ENCODE results near the gene SMIM29.
"Not testable (repeated sequence)": the region's sequence is repeated elsewhere in the genome, so short reads cannot be mapped to it uniquely, and the experiment has no call there.

Gene SMIM29

GRCh38 chr6:34272013-34272926, 23.5 kb upstream of the SMIM29 start:
- Histone ChIP-seq H4K20me1 (ENCODE audit: low read depth, low read length) (no peaks in the 10 kb centered on the region), H3K36me3 (ENCODE audit: low read length) (no peaks in the 10 kb centered on the region), H3K27me3 (ENCODE audit: low read length) (no peaks in the 10 kb centered on the region), H3K9me2 (replicated peaks; ENCODE audit: insufficient read depth, low read length) (no peaks in the 10 kb centered on the region), H3K27ac (ENCODE audit: low read depth, low read length) (no peak overlapping the region), H3K4me3 (ENCODE audit: insufficient read depth, low read length, poor library complexity, severe bottlenecking) (no peak overlapping the region), H3K9ac (ENCODE audit: low read length) (no peak overlapping the region), H3F3A (ENCODE audit: insufficient read depth) (no peaks in the 10 kb centered on the region; the same call in 1 of the 2 replicates), H3K4me2 (ENCODE audit: low read depth, low read length, poor library complexity, severe bottlenecking) (no peak overlapping the region), H3K9me3 (ENCODE audit: insufficient read depth, low read length) (no peaks in the 10 kb centered on the region), H2AFZ (ENCODE audit: low read depth, low read length, severe bottlenecking) (no peak overlapping the region), H3K79me2 (ENCODE audit: insufficient read depth, low read length) (no peaks in the 10 kb centered on the region)
- TF ChIP-seq CTCF (IDR thresholded peaks at IDR 0.05; ENCODE audit: insufficient read depth, low read length, poor library complexity, severe bottlenecking) = no peak
- TF ChIP-seq EZH2phosphoT487 (conservative IDR thresholded peaks at IDR 0.05; ENCODE audit: low read length) = no peak

- H3K4me2 ChIP-seq (ENCODE audit: low read depth, low read length, poor library complexity, severe bottlenecking); H3K27ac ChIP-seq (ENCODE audit: low read depth, low read length): not testable (repeated sequence)
Measured at GRCh38 chr6:34269658-34270341, 21.0 kb upstream of the SMIM29 start.

GRCh38 chr6:34269132-34269531, 20.3 kb upstream of the SMIM29 start:
- not testable (repeated sequence) for H2AFZ ChIP-seq (ENCODE audit: low read depth, low read length, severe bottlenecking); H3K4me2 ChIP-seq (ENCODE audit: low read depth, low read length, poor library complexity, severe bottlenecking); H3K36me3 ChIP-seq (ENCODE audit: low read length); H3K79me2 ChIP-seq (ENCODE audit: insufficient read depth, low read length); H3K9ac ChIP-seq (ENCODE audit: low read length); H3K27ac ChIP-seq (ENCODE audit: low read depth, low read length); H3F3A ChIP-seq (ENCODE audit: insufficient read depth); H3K9me2 ChIP-seq (replicated peaks; ENCODE audit: insufficient read depth, low read length); H3K4me3 ChIP-seq (ENCODE audit: insufficient read depth, low read length, poor library complexity, severe bottlenecking); H4K20me1 ChIP-seq (ENCODE audit: low read depth, low read length); H3K9me3 ChIP-seq (ENCODE audit: insufficient read depth, low read length); H3K27me3 ChIP-seq (ENCODE audit: low read length)

More at GRCh38 chr6:34269658-34270341, 21.0 kb upstream of the SMIM29 start:
- not testable (repeated sequence) for H3F3A ChIP-seq (ENCODE audit: insufficient read depth); H4K20me1 ChIP-seq (ENCODE audit: low read depth, low read length); H3K27me3 ChIP-seq (ENCODE audit: low read length); H3K4me3 ChIP-seq (ENCODE audit: insufficient read depth, low read length, poor library complexity, severe bottlenecking); H3K9me2 ChIP-seq (replicated peaks; ENCODE audit: insufficient read depth, low read length); H3K36me3 ChIP-seq (ENCODE audit: low read length); H3K9ac ChIP-seq (ENCODE audit: low read length); H2AFZ ChIP-seq (ENCODE audit: low read depth, low read length, severe bottlenecking); H3K79me2 ChIP-seq (ENCODE audit: insufficient read depth, low read length); H3K9me3 ChIP-seq (ENCODE audit: insufficient read depth, low read length)

- Histone ChIP-seq H3K27me3 (ENCODE audit: low read length) (no peaks in the 10 kb centered on the region), H3K9ac (ENCODE audit: low read length) (no peak overlapping the region), H3K36me3 (ENCODE audit: low read length) (no peaks in the 10 kb centered on the region), H3K9me3 (ENCODE audit: insufficient read depth, low read length) (no peaks in the 10 kb centered on the region), H3F3A (ENCODE audit: insufficient read depth) (no peaks in the 10 kb centered on the region), H3K27ac (ENCODE audit: low read depth, low read length) (no peak overlapping the region), H3K9me2 (replicated peaks; ENCODE audit: insufficient read depth, low read length) (no peaks in the 10 kb centered on the region), H3K4me3 (ENCODE audit: insufficient read depth, low read length, poor library complexity, severe bottlenecking) (no peak overlapping the region), H2AFZ (ENCODE audit: low read depth, low read length, severe bottlenecking) (no peak overlapping the region), H3K4me2 (ENCODE audit: low read depth, low read length, poor library complexity, severe bottlenecking) (no peak overlapping the region), H4K20me1 (ENCODE audit: low read depth, low read length) (no peaks in the 10 kb centered on the region), H3K79me2 (ENCODE audit: insufficient read depth, low read length) (no peaks in the 10 kb centered on the region)
- TF ChIP-seq CTCF (IDR thresholded peaks at IDR 0.05; ENCODE audit: insufficient read depth, low read length, poor library complexity, severe bottlenecking) = no peak
- TF ChIP-seq EZH2phosphoT487 (conservative IDR thresholded peaks at IDR 0.05; ENCODE audit: low read length) = no peak
Measured at GRCh38 chr6:34267746-34268145, 18.9 kb upstream of the SMIM29 start.

GRCh38 chr6:34263484-34263883, 14.7 kb upstream of the SMIM29 start:
- not testable (repeated sequence) for H3K4me2 ChIP-seq (ENCODE audit: low read depth, low read length, poor library complexity, severe bottlenecking); H2AFZ ChIP-seq (ENCODE audit: low read depth, low read length, severe bottlenecking); H3K9me2 ChIP-seq (replicated peaks; ENCODE audit: insufficient read depth, low read length); H3K4me3 ChIP-seq (ENCODE audit: insufficient read depth, low read length, poor library complexity, severe bottlenecking); H3K36me3 ChIP-seq (ENCODE audit: low read length); H3K27me3 ChIP-seq (ENCODE audit: low read length); H4K20me1 ChIP-seq (ENCODE audit: low read depth, low read length); H3K79me2 ChIP-seq (ENCODE audit: insufficient read depth, low read length); H3K9ac ChIP-seq (ENCODE audit: low read length); H3K27ac ChIP-seq (ENCODE audit: low read depth, low read length); H3K9me3 ChIP-seq (ENCODE audit: insufficient read depth, low read length); H3F3A ChIP-seq (ENCODE audit: insufficient read depth)
